Duodenal mucosa (tissue), 2 donors: ENCODE measurements around the gene SEC22C.
A peak's percentile ranks its signal among the peaks of the same experiment; 100 is the strongest.
"Not testable (repeated sequence)": the region's sequence is repeated elsewhere in the genome, so short reads cannot be mapped to it uniquely, and the experiment has no call there.

Experiments
- H3K27ac ChIP-seq: one replicate; pipeline ENCODE4 v1.7.0; 2013; ENCODE audit warnings: low read depth, low read length
- H3K27me3 ChIP-seq, 2 donors: one replicate each; pipeline ENCODE4 v1.7.0; 2013; ENCODE audit warnings: low read length in 2 of 2, control low read depth in 1 of 2; ENCODE audit not compliant: insufficient read depth in 2 of 2, control insufficient read depth in 1 of 2
- H3K36me3 ChIP-seq, 2 donors: one replicate each; pipeline ENCODE4 v1.7.0; 2013; ENCODE audit warnings: low read length in 2 of 2, control low read depth in 1 of 2; ENCODE audit not compliant: insufficient read depth in 2 of 2, control insufficient read depth in 1 of 2
- H3K4me1 ChIP-seq, 2 donors: one replicate each; pipeline ENCODE4 v1.7.0; 2013; ENCODE audit warnings: low read length in 2 of 2, control low read depth in 1 of 2; ENCODE audit not compliant: insufficient read depth in 2 of 2, control insufficient read depth in 1 of 2
- H3K4me3 ChIP-seq, 2 donors: one replicate each; pipeline ENCODE4 v1.7.0; 2013; ENCODE audit warnings: low read length in 2 of 2, low read depth in 1 of 2
- H3K9ac ChIP-seq, 2 donors: one replicate each; pipeline ENCODE4 v1.7.0; 2013; ENCODE audit warnings: low read length in 2 of 2, low read depth in 1 of 2
- H3K9me3 ChIP-seq, 2 donors: one replicate each; pipeline ENCODE4 v1.7.0; 2013; ENCODE audit warnings: low read length in 2 of 2, control low read depth in 1 of 2; ENCODE audit not compliant: control insufficient read depth in 1 of 2

SEC22C gene

GRCh38 chr3:42600958-42601675 is 19.4 kb upstream of the SEC22C start:
- H3K4me3 ChIP-seq, result peak overlapping the region; percentile 86 to 99
- no peaks in the 10 kb centered on the region for H3K9me3 ChIP-seq
- peaks cover 0 to 3% of the 10 kb centered on the region in 2 donors for H3K36me3 ChIP-seq
- H3K9ac ChIP-seq, result peak overlapping the region; percentile 91 to 100
- peaks cover 20 to 22% of the 10 kb centered on the region in 2 donors for H3K4me1 ChIP-seq
- peak overlapping the region; percentile 92 for H3K27ac ChIP-seq
- no peaks in the 10 kb centered on the region for H3K27me3 ChIP-seq

GRCh38 chr3:42600111-42600957 is 18.6 kb upstream of the SEC22C start, which contains the start of gene NKTR:
TSS of gene NKTR (plus strand) at chr3:42600686. CDS start at chr3:42601007, 321 bp downstream.
- peak within 1 kb of the TSS; percentile 91 to 100 for H3K9ac ChIP-seq
- peak within 1 kb of the TSS; percentile 86 to 99 for H3K4me3 ChIP-seq
- H3K9me3 ChIP-seq, result no peaks in the 10 kb centered on the region
- H3K27ac ChIP-seq, result peak within 1 kb of the TSS; percentile 92
- H3K27me3 ChIP-seq, result no peaks in the 10 kb centered on the region
- peaks cover 0 to 4% of the 10 kb centered on the region in 2 donors for H3K36me3 ChIP-seq
- H3K4me1 ChIP-seq, result peaks cover 14 to 20% of the 10 kb centered on the region in 2 donors

DNA sequence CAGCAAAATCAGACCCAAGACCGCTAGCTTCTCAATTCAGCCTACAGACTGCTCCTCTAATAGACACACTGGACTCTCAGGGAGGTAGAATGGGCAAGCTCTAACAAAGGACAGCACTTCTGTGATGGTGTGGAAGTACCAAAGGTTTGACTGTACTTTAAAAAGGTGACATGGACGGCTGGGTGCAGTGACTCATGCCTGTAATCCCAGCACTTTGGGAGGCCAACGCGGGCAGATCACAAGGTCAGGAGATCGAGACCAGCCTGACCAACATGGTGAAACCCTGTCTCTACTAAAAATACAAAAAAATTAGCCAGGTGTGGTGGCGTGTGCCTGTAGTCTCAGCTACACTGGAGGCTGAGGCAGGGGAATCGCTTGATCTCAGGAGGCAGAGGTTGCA is 15.3 kb upstream of the SEC22C start:
- not testable (repeated sequence) for H3K27me3 ChIP-seq, H3K9ac ChIP-seq, H3K9me3 ChIP-seq, H3K27ac ChIP-seq, H3K4me3 ChIP-seq
- Histone ChIP-seq H3K4me1 (peaks cover 6 to 12% of the 10 kb centered on the region in 2 donors), H3K36me3 (peaks cover 0 to 14% of the 10 kb centered on the region in 2 donors)

DNA sequence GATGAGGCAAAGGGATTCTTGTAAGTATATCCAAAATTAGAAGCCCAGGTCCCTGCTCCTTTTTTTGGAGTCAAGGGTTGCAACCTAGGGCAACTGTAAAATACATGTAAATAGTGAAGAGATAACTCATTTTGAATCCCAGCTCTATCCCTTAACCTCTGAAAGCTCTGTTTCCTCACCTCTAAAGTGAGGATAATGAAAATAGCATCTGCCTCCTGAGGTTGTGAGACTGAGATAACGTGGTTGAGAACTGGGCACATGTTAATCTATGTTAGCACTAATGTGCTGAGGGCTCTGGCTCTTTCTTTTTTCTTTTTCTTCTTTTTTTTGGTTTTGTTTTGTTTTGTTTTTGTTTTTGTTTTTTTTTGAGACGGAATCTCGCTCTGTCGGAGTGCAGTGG is 13.9 kb upstream of the SEC22C start:
- no peak overlapping the region for H3K9ac ChIP-seq
- H3K9me3 ChIP-seq, result no peaks in the 10 kb centered on the region
- no peak overlapping the region for H3K4me3 ChIP-seq
- peaks cover 0 to 14% of the 10 kb centered on the region in 2 donors for H3K36me3 ChIP-seq
- no peaks in the 10 kb centered on the region for H3K27me3 ChIP-seq
- H3K27ac ChIP-seq, result no peak overlapping the region
- H3K4me1 ChIP-seq, result peaks cover 8 to 9% of the 10 kb centered on the region in 2 donors

GRCh38 chr3:42593635-42594034 is 11.9 kb upstream of the SEC22C start:
- Histone ChIP-seq H3K27me3 (no peaks in the 10 kb centered on the region), H3K9ac (no peak overlapping the region), H3K4me3 (no peak overlapping the region), H3K9me3 (no peaks in the 10 kb centered on the region), H3K27ac (no peak overlapping the region), H3K4me1 (peaks cover 13 to 15% of the 10 kb centered on the region in 2 donors), H3K36me3 (peaks cover 0 to 14% of the 10 kb centered on the region in 2 donors)

DNA sequence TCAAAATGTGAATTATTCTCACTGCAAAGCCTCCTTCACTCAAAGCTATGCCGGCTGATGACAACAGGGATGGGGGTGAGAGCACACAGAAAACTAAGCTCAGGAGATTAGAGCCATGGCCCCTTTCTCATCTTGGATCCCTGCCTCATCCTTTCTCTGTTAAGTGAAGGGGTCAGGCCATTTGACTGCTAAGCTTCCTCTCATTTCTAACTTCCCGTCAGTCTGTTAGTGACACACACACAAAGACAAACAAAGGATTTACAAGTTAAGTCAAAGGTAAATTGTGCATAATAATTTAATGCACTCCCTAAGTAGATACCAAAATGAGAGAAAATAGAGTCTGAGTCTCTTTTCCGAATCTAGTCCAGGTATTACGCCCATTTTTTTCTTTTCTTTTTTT is 10.0 kb upstream of the SEC22C start:
- Histone ChIP-seq H3K27me3 (no peaks in the 10 kb centered on the region), H3K4me3 (peak overlapping the region; percentile 65 to 80), H3K9ac (peak overlapping the region; percentile 25 to 73), H3K27ac (no peak overlapping the region), H3K36me3 (peaks cover 0 to 14% of the 10 kb centered on the region in 2 donors), H3K9me3 (no peaks in the 10 kb centered on the region), H3K4me1 (peaks cover 13 to 15% of the 10 kb centered on the region in 2 donors)

GRCh38 chr3:42590989-42591756 is 9.4 kb upstream of the SEC22C start:
- H3K9ac ChIP-seq, result peak overlapping the region; percentile 25 to 73
- no peaks in the 10 kb centered on the region for H3K27me3 ChIP-seq
- no peaks in the 10 kb centered on the region for H3K9me3 ChIP-seq
- peaks cover 13 to 15% of the 10 kb centered on the region in 2 donors for H3K4me1 ChIP-seq
- H3K27ac ChIP-seq, result no peak overlapping the region
- peaks cover 0 to 11% of the 10 kb centered on the region in 2 donors for H3K36me3 ChIP-seq
- H3K4me3 ChIP-seq, result peak overlapping the region; percentile 65 to 80

- Histone ChIP-seq H3K27ac (no peak overlapping the region), H3K36me3 (peaks cover 0 to 4% of the 10 kb centered on the region in 2 donors), H3K4me3 (peak overlapping the region; percentile 53 to 80), H3K4me1 (peaks cover 13 to 15% of the 10 kb centered on the region in 2 donors), H3K9ac (peak overlapping the region; percentile 29 to 48), H3K9me3 (no peaks in the 10 kb centered on the region), H3K27me3 (no peaks in the 10 kb centered on the region)
Measured at GRCh38 chr3:42589382-42590109, 7.8 kb upstream of the SEC22C start.

GRCh38 chr3:42588625-42589024 is 6.9 kb upstream of the SEC22C start:
- Histone ChIP-seq H3K4me3 (no peak overlapping the region), H3K9ac (no peak overlapping the region), H3K27ac (no peak overlapping the region), H3K4me1 (peaks cover 13 to 15% of the 10 kb centered on the region in 2 donors), H3K27me3 (no peaks in the 10 kb centered on the region), H3K9me3 (no peaks in the 10 kb centered on the region), H3K36me3 (no peaks in the 10 kb centered on the region)
